Measurements from ENCODE around the gene SLC10A3. TPM values are rescaled to one million over a fixed set of nuclear protein-coding genes. Genes with fewer than 3 reads are reported as not detected.
"Not testable (repeated sequence)": the region's sequence is repeated elsewhere in the genome, so short reads cannot be mapped to it uniquely, and the experiment has no call there.

Gene SLC10A3
- total RNA-seq, 4 donors from 2014 or later, result 24.5 to 44.9 (median 38.1) TPM

DNA sequence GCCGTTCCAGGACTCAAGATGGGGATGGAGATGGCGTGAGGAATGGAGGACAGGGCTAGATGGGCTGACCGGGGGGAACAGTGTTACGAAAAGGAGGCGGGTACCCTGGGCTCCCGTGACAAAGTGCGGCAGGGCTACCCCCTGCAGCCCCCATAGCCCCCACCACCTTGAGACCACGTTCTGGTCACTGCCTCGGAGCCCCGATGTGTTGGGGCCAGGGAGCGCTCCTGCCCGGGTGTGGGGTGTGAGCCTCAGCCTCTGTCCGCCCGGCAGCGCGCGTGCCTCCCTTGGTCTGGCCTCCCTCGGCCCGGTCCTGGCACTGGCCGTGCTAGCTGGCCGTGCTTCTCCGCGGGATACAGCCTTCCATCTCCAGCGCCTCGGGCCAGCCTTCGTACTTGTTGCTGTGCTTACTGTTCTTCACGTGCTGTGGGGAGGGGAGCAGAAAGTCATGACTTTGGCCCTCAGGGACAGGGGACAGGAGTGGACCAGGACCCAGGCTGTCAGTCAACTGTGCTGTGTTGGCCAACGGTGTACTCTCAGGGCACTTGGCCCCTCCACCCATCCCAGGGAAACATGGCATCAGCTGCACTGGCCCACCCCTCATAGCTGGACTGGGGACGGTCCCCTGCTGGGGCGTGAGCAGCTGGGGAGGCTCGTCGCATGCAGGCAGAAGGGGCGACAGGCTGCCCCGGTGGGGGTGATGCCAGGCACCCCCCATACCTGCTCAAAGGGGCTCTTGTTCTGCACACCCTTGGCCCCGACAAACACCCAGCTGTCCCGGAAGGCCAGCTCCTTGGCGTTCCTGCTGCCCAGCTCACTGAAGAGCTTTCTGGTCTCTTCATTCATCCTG lies 16.3 kb upstream of the SLC10A3 start:
- Histone ChIP-seq H3K4me3 (no peak overlapping the region), H3K36me3 (peaks cover 0 to 45% (median 31%) of the 10 kb centered on the region in 4 donors), H3K9me3 (peaks cover 0 to 4% (median 0%) of the 10 kb centered on the region in 4 donors), H3K27me3 (no peaks in the 10 kb centered on the region), H3K4me1 (no peaks in the 10 kb centered on the region), H3K27ac (replicated peaks in 1 of 4) (no peak overlapping the region)
- whole genome bisulfite sequencing, result 92% methylated on average over 22 of the region's 37 CpGs
- intact Hi-C loops (cut with DNase I), result no loop called here
- DNase-seq (ENCODE audit: extremely low spot score), result no peak
- TF ChIP-seq CTCF (IDR thresholded peaks at IDR 0.05), result no peak
- no peak for TF ChIP-seq POLR2AphosphoS5 (IDR thresholded peaks at IDR 0.05)
- no peak for TF ChIP-seq EP300 (IDR thresholded peaks at IDR 0.05)
- no peak for TF ChIP-seq POLR2A (IDR thresholded peaks at IDR 0.05; ENCODE audit: low read depth)

DNA sequence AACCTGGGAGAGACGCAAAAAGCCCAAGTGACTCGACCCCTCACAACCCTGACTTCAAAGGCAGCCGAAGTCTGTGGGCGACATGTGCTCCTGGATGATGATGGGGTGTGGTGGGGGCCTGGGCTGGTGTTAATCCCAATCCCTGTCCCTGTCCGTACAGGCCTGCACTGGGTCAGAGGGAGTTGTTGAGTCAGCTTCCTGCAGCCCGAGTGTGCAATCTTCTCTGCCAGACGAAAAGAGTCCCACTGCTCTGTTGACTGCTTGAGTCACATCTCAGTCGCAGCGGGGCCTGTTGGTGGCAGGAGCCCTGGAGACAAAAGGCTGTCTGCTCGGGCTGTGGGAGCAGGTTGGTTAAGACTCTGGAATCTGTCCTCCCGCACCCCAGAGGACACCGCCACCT lies 15.3 kb upstream of the SLC10A3 start:
- WGBS, result 83% methylated on average over 12 of the region's 12 CpGs
- H3K36me3 ChIP-seq, result peaks cover 0 to 45% (median 31%) of the 10 kb centered on the region in 4 donors

DNA sequence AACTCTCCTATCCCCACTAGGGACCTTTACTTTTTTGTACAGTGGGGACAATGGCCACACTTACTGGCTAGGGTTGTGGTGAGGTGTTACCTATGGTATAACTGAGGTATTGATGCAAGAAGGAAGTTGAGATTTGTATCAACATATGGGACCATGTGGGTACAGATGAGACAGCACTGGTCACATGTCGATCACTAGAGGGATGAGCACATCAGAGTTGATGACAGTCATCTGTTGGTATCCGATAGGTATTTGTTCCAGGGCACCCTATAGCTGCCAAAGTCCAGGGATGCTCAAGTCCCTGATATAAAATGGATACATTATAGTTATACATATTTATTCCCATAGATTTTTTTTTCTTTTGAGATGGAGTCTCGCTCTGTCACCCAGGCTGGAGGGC lies 12.6 kb upstream of the SLC10A3 start:
- H3K27ac ChIP-seq (replicated peaks in 1 of 4), result no peak overlapping the region
- intact Hi-C loops (cut with DNase I), result no loop called here
- no peaks in the 10 kb centered on the region for H3K9me3 ChIP-seq
- no peaks in the 10 kb centered on the region for H3K4me1 ChIP-seq
- 73% methylated on average over 3 of the region's 3 CpGs for WGBS
- no peak for DNase-seq (ENCODE audit: extremely low spot score)
- H3K4me3 ChIP-seq, result no peak overlapping the region
- no peak for TF ChIP-seq POLR2A (IDR thresholded peaks at IDR 0.05; ENCODE audit: low read depth)
- TF ChIP-seq EP300 (IDR thresholded peaks at IDR 0.05), result no peak
- TF ChIP-seq POLR2AphosphoS5 (IDR thresholded peaks at IDR 0.05), result no peak
- no peak for TF ChIP-seq CTCF (IDR thresholded peaks at IDR 0.05)
- no peaks in the 10 kb centered on the region for H3K27me3 ChIP-seq
- peaks cover 0 to 33% (median 24%) of the 10 kb centered on the region in 4 donors for H3K36me3 ChIP-seq

More for the DNA sequence above, 15.3 kb upstream of the SLC10A3 start:
- intact Hi-C loops (cut with DNase I), result no loop called here
- Histone ChIP-seq H3K4me1 (no peaks in the 10 kb centered on the region), H3K9me3 (peaks cover 0 to 4% (median 0%) of the 10 kb centered on the region in 4 donors), H3K4me3 (no peak overlapping the region), H3K27ac (replicated peaks in 1 of 4) (no peak overlapping the region), H3K27me3 (no peaks in the 10 kb centered on the region)
- TF ChIP-seq POLR2A (IDR thresholded peaks at IDR 0.05; ENCODE audit: low read depth), result no peak
- TF ChIP-seq POLR2AphosphoS5 (IDR thresholded peaks at IDR 0.05), result no peak
- TF ChIP-seq EP300 (IDR thresholded peaks at IDR 0.05), result no peak
- TF ChIP-seq CTCF (IDR thresholded peaks at IDR 0.05), result no peak
- DNase-seq (ENCODE audit: extremely low spot score), result no peak

GRCh38 chrX:154502098-154502497 lies 11.7 kb upstream of the SLC10A3 start:
- H3K27ac ChIP-seq (replicated peaks in 1 of 4), result no peak overlapping the region
- 79% methylated on average over 8 of the region's 8 CpGs for WGBS
- H3K36me3 ChIP-seq, result peaks cover 0 to 24% (median 18%) of the 10 kb centered on the region in 4 donors
- no peak overlapping the region for H3K4me3 ChIP-seq
- H3K4me1 ChIP-seq, result no peaks in the 10 kb centered on the region
- no peaks in the 10 kb centered on the region for H3K27me3 ChIP-seq
- no peak for DNase-seq (ENCODE audit: extremely low spot score)
- no peaks in the 10 kb centered on the region for H3K9me3 ChIP-seq
- TF ChIP-seq CTCF (IDR thresholded peaks at IDR 0.05) (no peak), EP300 (IDR thresholded peaks at IDR 0.05) (no peak), POLR2AphosphoS5 (IDR thresholded peaks at IDR 0.05) (no peak), POLR2A (IDR thresholded peaks at IDR 0.05; ENCODE audit: low read depth) (no peak)
- intact Hi-C loops (cut with DNase I), result no loop called here

GRCh38 chrX:154501423-154501822 lies 11.0 kb upstream of the SLC10A3 start:
- DNase-seq (ENCODE audit: extremely low spot score); H3K4me1 ChIP-seq; H3K27ac ChIP-seq (replicated peaks in 1 of 4); H3K9me3 ChIP-seq; H3K27me3 ChIP-seq; intact Hi-C loops (cut with DNase I); H3K4me3 ChIP-seq: not testable (repeated sequence)
- WGBS, result 94% methylated on average over 7 of the region's 7 CpGs
- peaks cover 0 to 17% (median 11%) of the 10 kb centered on the region in 4 donors for H3K36me3 ChIP-seq

DNA sequence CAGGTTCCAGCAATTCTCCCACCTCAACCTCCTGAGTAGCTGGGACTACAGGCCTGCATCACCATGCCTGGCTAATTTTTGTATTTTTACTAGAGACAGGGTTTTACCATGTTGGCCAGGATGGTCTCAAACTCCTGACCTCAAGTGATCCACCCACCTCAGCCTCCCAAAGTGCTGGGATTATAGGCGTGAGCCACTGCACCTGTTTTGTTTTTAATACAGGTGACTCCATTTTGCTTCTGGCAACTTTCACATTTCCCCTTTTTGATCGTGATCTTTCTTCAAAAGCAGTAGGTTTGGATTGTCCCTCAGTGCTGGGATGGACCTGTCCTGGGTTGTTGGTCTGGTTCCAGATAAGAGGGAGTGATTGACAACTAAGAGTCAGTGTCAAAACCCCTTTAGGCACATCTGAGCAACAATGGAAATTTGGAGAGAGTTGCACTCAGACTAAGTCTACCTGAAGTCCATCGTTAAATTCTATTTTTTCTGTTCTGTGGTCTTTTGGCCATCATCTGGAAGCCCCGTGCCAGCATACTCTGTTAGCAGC lies 6.2 kb upstream of the SLC10A3 start:
- H3K27me3 ChIP-seq; H3K36me3 ChIP-seq; H3K9me3 ChIP-seq; H3K4me3 ChIP-seq; H3K4me1 ChIP-seq; DNase-seq (ENCODE audit: extremely low spot score); intact Hi-C loops (cut with DNase I); H3K27ac ChIP-seq (replicated peaks in 1 of 4): not testable (repeated sequence)
- WGBS, result 69% methylated on average over 4 of the region's 4 CpGs
